Sigmoid colon (tissue), 7 donors: ENCODE measurements around the gene PALB2. TPM values are rescaled to one million over a fixed set of nuclear protein-coding genes. Genes with fewer than 3 reads are reported as not detected.

ENCODE experiments used
- DNase-seq: peaks from one replicate; pipeline ENCODE4 v3.0.0-alpha.2; 2019
- H3K27ac ChIP-seq, 4 donors: fragments of 200-600 bp; sonication (generic); one replicate each; pipeline ENCODE4 v1.5.1; 2016 to 2019; ENCODE audit warnings: mild to moderate bottlenecking in 1 of 4
- H3K27me3 ChIP-seq, 3 donors: fragments of 200-600 bp; sonication (generic); one replicate each; pipeline ENCODE4 v1.5.1; 2019; ENCODE audit warnings: mild to moderate bottlenecking in 1 of 3
- H3K36me3 ChIP-seq, 4 donors: fragments of 200-600 bp; sonication (generic); one replicate each; pipeline ENCODE4 v1.5.1; 2016 to 2019
- H3K4me1 ChIP-seq, 4 donors: fragments of 200-600 bp; sonication (generic); one replicate each; pipeline ENCODE4 v1.5.1; 2017 to 2019
- H3K4me3 ChIP-seq, 4 donors: fragments of 200-600 bp; sonication (generic); one replicate each; pipeline ENCODE4 v1.5.1; 2017 to 2019; ENCODE audit warnings: mild to moderate bottlenecking in 2 of 4, moderate library complexity in 1 of 4
- H3K9me3 ChIP-seq, 4 donors: fragments of 200-600 bp in 3 of 4; sonication (generic) in 3 of 4; one replicate each; pipeline versions ENCODE4 v1.5.1 to v1.6.1; 2013 to 2019
- CTCF ChIP-seq, 4 experiments: fragments of 450-650 bp in 3 of 4; fragments of 200-600 bp in 1 of 4; IDR thresholded peaks; one replicate each; pipeline ENCODE4 v1.5.1; 2016 to 2019; ENCODE audit warnings: antibody characterized with exemption in 4 of 4, mild to moderate bottlenecking in 3 of 4, moderate library complexity in 2 of 4
- EP300 ChIP-seq, 4 donors: sonication (generic); formaldehyde crosslinking; IDR thresholded peaks; one replicate each; pipeline ENCODE4 v1.6.1; 2017; ENCODE audit warnings: antibody characterized with exemption in 4 of 4
- POLR2A ChIP-seq, 2 donors: fragments of 450-650 bp; IDR thresholded peaks; one replicate each; pipeline ENCODE4 v1.6.1; 2016; ENCODE audit warnings: antibody characterized with exemption in 2 of 2, mild to moderate bottlenecking in 2 of 2, moderate library complexity in 2 of 2
- POLR2AphosphoS5 ChIP-seq, 4 donors: sonication (generic); formaldehyde crosslinking; IDR thresholded peaks; one replicate each; pipeline ENCODE4 v1.6.1; 2017; ENCODE audit warnings: antibody characterized with exemption in 4 of 4
- WGBS, 2 donors: extraction: QIAGEN DNeasy Blood & Tissue Kit; methylation state at CpG; one replicate each; pipeline ENCODE4 v1.1.7; 2013; 5-methylcytosine and 5-hydroxymethylcytosine counted together
- intact Hi-C: fragments of 100-400 bp; cut with DNase I; formaldehyde crosslinking; loops from one replicate; pipeline ENCODE4 v1.15.1; 2023
- polyA plus RNA-seq, 3 donors: library from polyadenylated mRNA; stranded (reverse); fragments of 200-250 nt; gene quantifications; one replicate each; pipeline ENCODE4 v1.2.3, GENCODE V29; 2013
- total RNA-seq, 4 donors: library from RNA; depleted of rRNA; stranded (reverse); fragments of >200 nt; gene quantifications; one replicate each; pipeline ENCODE4 v1.1.0, GENCODE V29; 2016
- donor health status: healthy with polysubstance abuse.
- donor health status: Bipolar disorder and iron deficiency.
- donor health status: healthy.

The PALB2 gene
- total and polyA plus RNA-seq, 7 donors = 7.2 to 11.2 (median 8.1) TPM

DNA sequence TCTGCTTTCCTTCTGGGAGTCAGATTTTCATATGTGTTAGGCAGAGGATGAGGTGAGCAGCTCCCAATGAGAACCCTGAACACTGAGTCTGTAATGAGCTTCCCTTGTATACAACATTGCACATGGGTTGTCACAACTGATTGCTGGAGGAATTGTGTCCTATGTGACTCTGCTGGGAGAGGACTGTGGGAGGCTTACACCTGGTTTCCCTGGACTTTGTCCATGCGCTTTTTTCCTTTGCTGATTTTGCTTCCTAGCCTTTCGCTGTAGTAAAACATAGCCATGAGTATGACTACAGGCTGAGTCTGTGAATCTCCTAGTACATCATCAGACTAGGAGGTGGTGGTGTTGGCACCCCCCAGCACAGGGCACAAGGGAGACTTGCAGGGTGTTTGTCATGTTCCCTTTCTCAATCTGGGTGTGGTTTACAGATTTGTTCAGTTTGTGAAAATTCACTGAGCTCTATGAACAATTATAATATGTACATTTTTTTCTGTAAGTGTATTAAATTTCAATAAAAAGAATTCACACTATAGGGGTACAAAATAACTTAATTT is 35.9 kb upstream of the PALB2 start:
- WGBS, 2 donors = 18 to 59% methylated on average over 2 of the region's 2 CpGs
- Histone ChIP-seq H3K27ac (no peak overlapping the region), H3K36me3 (peaks cover 0 to 30% (median 2%) of the 10 kb centered on the region in 4 donors), H3K9me3 (no peaks in the 10 kb centered on the region), H3K4me1 (peaks cover 0 to 19% (median 16%) of the 10 kb centered on the region in 4 donors), H3K4me3 (no peak overlapping the region), H3K27me3 (no peaks in the 10 kb centered on the region)
- intact Hi-C loops = no loop called here
- no peak for DNase-seq
- no peak for TF ChIP-seq EP300 (IDR thresholded peaks at IDR 0.05)
- no peak for TF ChIP-seq POLR2A (IDR thresholded peaks at IDR 0.05)
- TF ChIP-seq CTCF (IDR thresholded peaks at IDR 0.05) = no peak

DNA sequence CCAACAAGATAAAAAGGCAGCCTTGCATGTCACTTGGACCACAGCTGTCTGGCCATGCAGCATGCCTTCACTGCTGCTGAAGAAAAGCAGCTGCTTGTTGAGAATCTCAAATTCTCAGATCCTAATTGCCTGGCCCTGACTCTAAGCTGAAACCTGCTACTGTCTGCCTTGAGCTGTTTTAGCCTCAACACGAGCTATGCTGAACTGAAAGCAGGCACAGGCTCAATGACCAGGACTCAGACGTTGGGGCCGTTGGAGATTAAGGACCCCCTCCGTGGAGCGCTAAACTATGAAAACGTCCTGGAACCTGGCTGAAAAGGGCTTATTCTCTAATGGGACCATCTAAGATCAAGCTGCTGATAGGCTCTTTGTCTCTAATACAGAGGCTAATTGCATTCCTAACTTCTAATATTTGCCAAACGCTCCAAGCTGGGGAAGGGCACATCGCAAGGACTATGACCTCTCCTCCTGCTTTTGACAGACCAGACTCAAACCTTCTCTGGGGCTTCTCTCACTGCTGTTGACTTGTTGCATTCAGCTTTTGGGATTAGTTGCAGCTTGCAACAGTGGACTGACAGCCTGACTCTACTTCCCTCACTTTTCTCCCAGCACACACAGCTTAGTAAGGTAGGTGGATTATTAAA is 33.0 kb upstream of the PALB2 start:
- H3K27me3 ChIP-seq = no peaks in the 10 kb centered on the region
- WGBS, 2 donors = 86 to 88% methylated on average over 8 of the region's 8 CpGs

DNA sequence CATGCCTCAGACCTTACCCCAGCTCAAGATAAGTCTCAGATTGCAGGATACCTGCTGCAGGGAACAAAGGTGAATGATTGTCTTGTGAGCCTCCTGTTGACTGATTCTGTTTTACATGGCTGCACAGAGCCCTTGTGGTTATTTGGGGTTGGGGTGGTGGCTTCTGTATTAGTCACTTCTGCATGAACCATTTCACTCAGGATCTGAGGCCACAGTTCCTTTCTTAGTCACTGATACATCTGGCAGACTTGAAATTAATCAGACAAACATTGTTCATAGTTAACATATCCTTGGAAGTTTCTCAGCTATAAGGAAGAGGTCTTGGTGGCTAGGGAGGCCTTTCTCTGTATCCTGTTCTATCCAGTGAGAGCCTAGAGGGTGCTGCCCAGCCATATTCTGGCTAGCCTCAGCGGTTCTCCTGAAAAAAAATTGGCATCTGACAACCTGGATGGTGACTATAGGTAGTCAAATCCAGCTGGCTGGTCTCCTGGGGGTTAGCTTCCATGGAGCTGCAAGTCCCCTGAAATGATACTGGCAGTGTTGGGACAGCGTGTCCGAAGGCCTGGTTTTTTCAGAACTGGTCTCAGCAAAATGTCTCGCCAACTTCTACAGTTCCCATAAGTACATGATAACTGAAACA is 29.1 kb upstream of the PALB2 start:
- no peak for DNase-seq
- H3K36me3 ChIP-seq = peaks cover 4 to 84% (median 35%) of the 10 kb centered on the region in 4 donors
- no peaks in the 10 kb centered on the region for H3K9me3 ChIP-seq
- H3K27ac ChIP-seq = no peak overlapping the region
- no peak overlapping the region for H3K4me3 ChIP-seq
- intact Hi-C loops = no loop called here
- 91% methylated on average over 4 of the region's 4 CpGs for WGBS, 2 donors
- no peaks in the 10 kb centered on the region for H3K4me1 ChIP-seq
- no peaks in the 10 kb centered on the region for H3K27me3 ChIP-seq
- TF ChIP-seq CTCF (IDR thresholded peaks at IDR 0.05) (no peak), POLR2AphosphoS5 (IDR thresholded peaks at IDR 0.05) (no peak), POLR2A (IDR thresholded peaks at IDR 0.05) (no peak), EP300 (IDR thresholded peaks at IDR 0.05) (no peak)

More for the DNA sequence above, 33.0 kb upstream of the PALB2 start:
- Histone ChIP-seq H3K27ac (no peak overlapping the region), H3K4me3 (no peak overlapping the region), H3K9me3 (no peaks in the 10 kb centered on the region), H3K4me1 (peaks cover 0 to 11% (median 11%) of the 10 kb centered on the region in 4 donors), H3K36me3 (peaks cover 4 to 46% (median 5%) of the 10 kb centered on the region in 4 donors)
- DNase-seq = no peak
- TF ChIP-seq POLR2A (IDR thresholded peaks at IDR 0.05) (no peak), CTCF (IDR thresholded peaks at IDR 0.05) (no peak), POLR2AphosphoS5 (IDR thresholded peaks at IDR 0.05) (no peak)
- intact Hi-C loops = no loop called here

DNA sequence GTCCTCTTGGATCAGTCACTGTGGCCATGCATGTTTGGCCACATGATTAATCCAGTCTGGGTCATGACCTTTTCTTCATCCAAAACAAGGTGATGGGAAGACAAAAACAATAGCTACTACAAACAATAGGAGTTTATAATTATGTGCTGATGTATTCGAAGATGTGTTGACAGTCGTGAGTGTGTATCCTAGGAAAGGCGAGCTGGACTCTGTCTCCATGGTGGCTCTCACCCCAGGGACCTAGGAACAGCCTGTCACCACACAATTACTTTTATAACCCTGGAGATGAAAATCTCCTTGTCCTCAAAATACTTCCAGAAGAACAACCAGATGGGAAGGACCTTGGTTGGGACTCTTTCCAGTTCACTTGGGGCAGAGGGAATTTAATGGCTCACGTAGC is 27.8 kb upstream of the PALB2 start:
- no peak for TF ChIP-seq EP300 (IDR thresholded peaks at IDR 0.05)
- no peak for TF ChIP-seq CTCF (IDR thresholded peaks at IDR 0.05)
- no peak for TF ChIP-seq POLR2AphosphoS5 (IDR thresholded peaks at IDR 0.05)
- no peak for TF ChIP-seq POLR2A (IDR thresholded peaks at IDR 0.05)
- no peaks in the 10 kb centered on the region for H3K27me3 ChIP-seq
- no peaks in the 10 kb centered on the region for H3K9me3 ChIP-seq
- DNase-seq = no peak
- no peak overlapping the region for H3K27ac ChIP-seq
- no peaks in the 10 kb centered on the region for H3K4me1 ChIP-seq
- no peak overlapping the region for H3K4me3 ChIP-seq
- H3K36me3 ChIP-seq = peaks cover 4 to 88% (median 41%) of the 10 kb centered on the region in 4 donors
- intact Hi-C loops = no loop called here
- 95 to 97% methylated on average over 4 of the region's 4 CpGs for WGBS, 2 donors
